H54 (cell line): ENCODE results near the gene BAIAP2L1.

Experiments
- DNase-seq: peaks from one replicate; pipeline ENCODE4 v3.0.0; 2011; ENCODE audit warnings: low spot score, mixed read lengths; ENCODE audit not compliant: insufficient read length
- FAIRE-seq: peaks from 3 replicates; lab custom pipeline; 2011; peaks lifted over from hg19 to GRCh38; lab: Jason Lieb, UNC
- POLR2A ChIP-seq: IDR thresholded peaks from 2 replicates; pipeline ENCODE4 v1.6.1; 2011; ENCODE audit warnings: low read depth, mild to moderate bottlenecking, low read length

The BAIAP2L1 gene

GRCh38 chr7:98359395-98359794 is 41.5 kb downstream of the BAIAP2L1 start:
- FAIRE-seq (no peak), DNase-seq (no peak)

GRCh38 chr7:98358706-98359105 is 42.2 kb downstream of the BAIAP2L1 start:
- no peak for TF ChIP-seq POLR2A
- DNase-seq (no peak), FAIRE-seq (no peak)

More at GRCh38 chr7:98359395-98359794, 41.5 kb downstream of the BAIAP2L1 start:
- TF ChIP-seq POLR2A, result no peak

GRCh38 chr7:98357751-98358161 is 43.1 kb downstream of the BAIAP2L1 start:
- DNase-seq (no peak), FAIRE-seq (peak; percentile 72)
- no peak for TF ChIP-seq POLR2A

GRCh38 chr7:98355250-98355538 is 45.7 kb downstream of the BAIAP2L1 start:
- no peak for TF ChIP-seq POLR2A
- no peak for DNase-seq
- no peak for FAIRE-seq

GRCh38 chr7:98354511-98355249 is 46.2 kb downstream of the BAIAP2L1 start:
- FAIRE-seq, result peak; percentile 81
- TF ChIP-seq POLR2A, result no peak
- peak; percentile 61 for DNase-seq

- FAIRE-seq, result no peak
- no peak for TF ChIP-seq POLR2A
- DNase-seq, result no peak
These were observed 46.8 kb downstream of the BAIAP2L1 start for GRCh38 chr7:98354052-98354451.

- FAIRE-seq, result no peak
- TF ChIP-seq POLR2A, result no peak
- DNase-seq, result no peak
These were observed 48.3 kb downstream of the BAIAP2L1 start for GRCh38 chr7:98352621-98353020.

GRCh38 chr7:98351136-98351535 is 49.8 kb downstream of the BAIAP2L1 start:
- no peak for DNase-seq
- TF ChIP-seq POLR2A, result no peak
- FAIRE-seq, result no peak

- TF ChIP-seq POLR2A, result no peak
- no peak for FAIRE-seq
- DNase-seq, result no peak
These were observed 52.0 kb downstream of the BAIAP2L1 start for GRCh38 chr7:98348726-98349474.

- no peak for DNase-seq
- TF ChIP-seq POLR2A, result no peak
- no peak for FAIRE-seq
These were observed 54.3 kb downstream of the BAIAP2L1 start for GRCh38 chr7:98346515-98347069.

- FAIRE-seq, result no peak
- DNase-seq, result no peak
- TF ChIP-seq POLR2A, result no peak
These were observed 59.8 kb downstream of the BAIAP2L1 start for GRCh38 chr7:98341106-98341505.

- DNase-seq (no peak), FAIRE-seq (no peak)
- TF ChIP-seq POLR2A, result no peak
These were observed 61.8 kb downstream of the BAIAP2L1 start for GRCh38 chr7:98339043-98339442.

- no peak for TF ChIP-seq POLR2A
- DNase-seq, result no peak
- FAIRE-seq, result no peak
These were observed 62.4 kb downstream of the BAIAP2L1 start for GRCh38 chr7:98338441-98338840.

- no peak for DNase-seq
- no peak for TF ChIP-seq POLR2A
- FAIRE-seq, result no peak
These were observed 65.4 kb downstream of the BAIAP2L1 start for GRCh38 chr7:98335411-98335977.
